Calu3 (cell line): Measurements from ENCODE around the gene TBC1D13. TPM values are rescaled to one million over a fixed set of nuclear protein-coding genes. Genes with fewer than 3 reads are reported as not detected.

Experiments
- BruUV-seq: library from RNA; stranded (reverse); fragments of 400-500 nt; replicated peaks from 2 replicates; lab custom pipeline; 2021; lab: Mats Ljungman, UMichigan
- CTCF ChIA-PET: fragments of 300-600 bp; sonication (Branson Sonifier 250); formaldehyde crosslinking; loops from one replicate; lab custom pipeline; 2022; ENCODE audit warnings: antibody characterized with exemption; lab: Charles Lee
- DNase-seq: peaks from one replicate; pipeline ENCODE4 v3.0.0; 2022
- H3K27ac Mint-ChIP-seq: one replicate; pipeline ENCODE4 v1.8.0; 2022; ENCODE audit warnings: mixed read lengths; ENCODE audit not compliant: unreplicated experiment
- H3K27me3 Mint-ChIP-seq: one replicate; pipeline ENCODE4 v1.8.0; 2022; ENCODE audit warnings: mixed read lengths; ENCODE audit not compliant: unreplicated experiment
- H3K36me3 Mint-ChIP-seq: one replicate; pipeline ENCODE4 v1.8.0; 2022; ENCODE audit warnings: mild to moderate bottlenecking, moderate library complexity, mixed read lengths; ENCODE audit not compliant: insufficient read depth, unreplicated experiment
- H3K4me1 Mint-ChIP-seq: one replicate; pipeline ENCODE4 v1.8.0; 2022; ENCODE audit warnings: mild to moderate bottlenecking, low read depth, mixed read lengths; ENCODE audit not compliant: unreplicated experiment
- H3K4me3 Mint-ChIP-seq: one replicate; pipeline ENCODE4 v1.8.0; 2022; ENCODE audit warnings: mild to moderate bottlenecking, low read depth, moderate library complexity, mixed read lengths; ENCODE audit not compliant: unreplicated experiment
- H3K9me3 Mint-ChIP-seq: one replicate; pipeline ENCODE4 v1.8.0; 2022; ENCODE audit warnings: low read depth, mixed read lengths; ENCODE audit not compliant: unreplicated experiment
- intact Hi-C: fragments of 100-400 bp; cut with micrococcal nuclease; formaldehyde crosslinking; loops from one replicate; pipeline ENCODE4 v1.10.0; 2022; ENCODE audit not compliant: unreplicated experiment
- total RNA-seq: library from RNA; stranded (reverse); gene quantifications from 2 replicates; pipeline ENCODE4 v1.2.3, GENCODE V29; 2022
- TF ChIP-seq, protein P1 (sequence below): fragments of 200-600 bp; IDR thresholded peaks from one replicate; pipeline ENCODE4 v1.8.0; 2022; ENCODE audit warnings: antibody characterized with exemption; ENCODE audit not compliant: unreplicated experiment

TBC1D13 gene
- total RNA-seq, 1 experiment from 2014 or later, result 16.6 TPM

DNA sequence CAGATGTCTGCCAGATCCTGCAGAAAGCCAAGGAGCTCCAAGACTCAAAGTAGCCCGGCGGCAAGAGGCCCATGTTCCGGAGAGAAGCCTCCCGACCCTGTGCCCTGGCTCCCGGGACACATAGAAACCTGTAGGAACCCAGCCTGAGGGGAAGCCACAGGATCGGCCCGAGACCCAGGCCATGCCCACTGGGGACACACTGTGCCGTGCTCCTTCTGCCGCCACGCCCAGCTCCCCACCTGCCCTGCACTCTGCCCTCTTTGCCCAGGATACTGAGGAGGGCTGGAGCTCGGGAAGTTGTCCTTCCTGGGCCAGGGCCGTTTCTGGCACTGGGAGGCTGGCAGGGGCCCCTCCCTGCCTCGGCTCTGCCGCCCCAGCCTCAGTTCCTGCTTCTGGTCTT is 20.8 kb downstream of the TBC1D13 start:
- CTCF ChIA-PET, result no interaction called here
- no peaks in the 10 kb centered on the region for H3K27me3 Mint-ChIP-seq
- H3K4me3 Mint-ChIP-seq, result no peak overlapping the region
- H3K9me3 Mint-ChIP-seq, result no peaks in the 10 kb centered on the region
- intact Hi-C loops, result no loop called here
- peaks cover 21% of the 10 kb centered on the region for H3K36me3 Mint-ChIP-seq
- H3K27ac Mint-ChIP-seq, result no peak overlapping the region
- no peaks in the 10 kb centered on the region for H3K4me1 Mint-ChIP-seq
- BruUV-seq, result no TSS peak
- TF ChIP-seq, protein P1, sequence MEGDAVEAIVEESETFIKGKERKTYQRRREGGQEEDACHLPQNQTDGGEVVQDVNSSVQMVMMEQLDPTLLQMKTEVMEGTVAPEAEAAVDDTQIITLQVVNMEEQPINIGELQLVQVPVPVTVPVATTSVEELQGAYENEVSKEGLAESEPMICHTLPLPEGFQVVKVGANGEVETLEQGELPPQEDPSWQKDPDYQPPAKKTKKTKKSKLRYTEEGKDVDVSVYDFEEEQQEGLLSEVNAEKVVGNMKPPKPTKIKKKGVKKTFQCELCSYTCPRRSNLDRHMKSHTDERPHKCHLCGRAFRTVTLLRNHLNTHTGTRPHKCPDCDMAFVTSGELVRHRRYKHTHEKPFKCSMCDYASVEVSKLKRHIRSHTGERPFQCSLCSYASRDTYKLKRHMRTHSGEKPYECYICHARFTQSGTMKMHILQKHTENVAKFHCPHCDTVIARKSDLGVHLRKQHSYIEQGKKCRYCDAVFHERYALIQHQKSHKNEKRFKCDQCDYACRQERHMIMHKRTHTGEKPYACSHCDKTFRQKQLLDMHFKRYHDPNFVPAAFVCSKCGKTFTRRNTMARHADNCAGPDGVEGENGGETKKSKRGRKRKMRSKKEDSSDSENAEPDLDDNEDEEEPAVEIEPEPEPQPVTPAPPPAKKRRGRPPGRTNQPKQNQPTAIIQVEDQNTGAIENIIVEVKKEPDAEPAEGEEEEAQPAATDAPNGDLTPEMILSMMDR, result no peak
- no peak for DNase-seq

GRCh38 chr9:128808543-128808942 is 21.5 kb downstream of the TBC1D13 start:
- H3K36me3 Mint-ChIP-seq, result peaks cover 14% of the 10 kb centered on the region
- DNase-seq, result no peak
- no peaks in the 10 kb centered on the region for H3K4me1 Mint-ChIP-seq
- CTCF ChIA-PET, result no interaction called here
- no peak overlapping the region for H3K4me3 Mint-ChIP-seq
- H3K27ac Mint-ChIP-seq, result no peak overlapping the region
- TF ChIP-seq, protein P1, result no peak
- H3K27me3 Mint-ChIP-seq, result no peaks in the 10 kb centered on the region
- H3K9me3 Mint-ChIP-seq, result no peaks in the 10 kb centered on the region
- intact Hi-C loops, result no loop called here
- BruUV-seq, result no TSS peak

DNA sequence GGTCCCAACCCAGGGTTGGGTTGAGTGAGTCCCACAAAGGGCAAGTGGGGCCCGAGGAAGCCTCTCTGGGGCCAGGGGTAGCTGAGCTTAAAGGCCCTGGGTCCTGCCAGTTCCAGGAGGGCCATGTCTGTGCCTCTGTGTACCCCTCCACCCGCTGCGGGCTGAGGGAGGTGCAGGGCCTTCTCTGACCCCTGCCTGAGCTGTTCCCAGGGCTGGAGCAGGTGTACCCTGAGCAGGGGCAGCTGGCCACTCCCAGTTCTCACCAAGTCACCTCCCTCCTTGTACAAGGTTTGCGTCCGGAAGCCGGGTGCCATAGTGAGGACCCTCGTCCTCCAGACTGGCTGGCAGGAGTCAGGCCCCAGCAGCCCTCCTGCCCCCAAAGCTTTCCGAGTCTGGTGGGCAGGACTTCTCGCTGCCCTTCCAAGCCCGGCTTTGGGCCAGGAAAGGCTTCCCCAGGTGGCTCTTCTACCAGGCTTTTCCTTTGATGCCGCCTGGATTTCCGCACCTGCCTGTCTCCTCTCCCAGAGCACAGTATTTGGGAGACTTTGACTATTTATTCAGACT is 22.1 kb downstream of the TBC1D13 start:
- Mint-ChIP-seq H3K36me3 (peaks cover 8% of the 10 kb centered on the region), H3K4me1 (no peaks in the 10 kb centered on the region), H3K9me3 (no peaks in the 10 kb centered on the region), H3K27me3 (no peaks in the 10 kb centered on the region), H3K4me3 (no peak overlapping the region), H3K27ac (no peak overlapping the region)
- TF ChIP-seq, protein P1, result no peak
- BruUV-seq, result no TSS peak
- no peak for DNase-seq
- intact Hi-C loops, result no loop called here
- CTCF ChIA-PET, result no interaction called here

DNA sequence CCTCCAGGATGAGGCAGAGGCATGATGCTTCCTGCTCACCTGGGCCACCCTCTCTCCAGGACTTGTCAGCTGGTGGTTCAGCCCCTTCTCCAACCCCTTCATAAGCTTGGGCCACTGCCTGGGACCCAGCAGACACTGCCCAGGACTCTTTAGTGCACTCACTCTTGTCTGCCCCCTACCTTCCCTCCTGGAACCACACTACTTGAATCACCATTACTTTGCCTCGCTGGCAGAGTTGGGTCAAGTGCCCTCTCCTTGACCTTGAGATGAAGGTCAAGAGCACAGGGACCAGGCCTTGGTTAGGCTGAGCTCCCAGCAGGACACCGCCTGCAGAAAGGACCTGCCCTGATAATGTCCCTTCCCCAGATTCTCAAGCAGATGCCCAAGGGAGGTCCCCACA is 22.8 kb downstream of the TBC1D13 start:
- no peak overlapping the region for H3K27ac Mint-ChIP-seq
- intact Hi-C loops, result no loop called here
- peaks cover 7% of the 10 kb centered on the region for H3K36me3 Mint-ChIP-seq
- no TSS peak for BruUV-seq
- no peak for DNase-seq
- H3K4me3 Mint-ChIP-seq, result no peak overlapping the region
- CTCF ChIA-PET, result no interaction called here
- no peaks in the 10 kb centered on the region for H3K27me3 Mint-ChIP-seq
- TF ChIP-seq, protein P1, result no peak
- H3K4me1 Mint-ChIP-seq, result no peaks in the 10 kb centered on the region
- H3K9me3 Mint-ChIP-seq, result no peaks in the 10 kb centered on the region
